Parathyroid adenoma (tissue), 2 donors: ENCODE data around the gene IGF1R.

Source experiments
- H2AFZ ChIP-seq: fragments of 300-600 bp; sonication (generic); one replicate; pipeline ENCODE4 v1.7.0; 2017; ENCODE audit warnings: antibody characterized with exemption, mild to moderate bottlenecking
- H3K27ac ChIP-seq: fragments of 300-600 bp; sonication (generic); one replicate; pipeline ENCODE4 v1.7.0; 2017
- H3K27me3 ChIP-seq: fragments of 300-600 bp; sonication (generic); one replicate; pipeline ENCODE4 v1.7.0; 2017; ENCODE audit warnings: low read length; ENCODE audit not compliant: control insufficient read depth, insufficient read depth
- H3K36me3 ChIP-seq: fragments of 300-600 bp; sonication (generic); one replicate; pipeline ENCODE4 v1.7.0; 2017; ENCODE audit warnings: low read length; ENCODE audit not compliant: control insufficient read depth, insufficient read depth
- H3K4me1 ChIP-seq: fragments of 300-600 bp; sonication (generic); one replicate; pipeline ENCODE4 v1.7.0; 2017; ENCODE audit warnings: control low read depth
- H3K4me2 ChIP-seq: fragments of 300-600 bp; sonication (generic); one replicate; pipeline ENCODE4 v1.7.0; 2017; ENCODE audit warnings: low read length
- H3K4me3 ChIP-seq: fragments of 300-600 bp; sonication (generic); one replicate; pipeline ENCODE4 v1.7.0; 2017; ENCODE audit warnings: low read depth, low read length
- H3K79me2 ChIP-seq: fragments of 300-600 bp; sonication (generic); one replicate; pipeline ENCODE4 v1.7.0; 2017; ENCODE audit warnings: control low read depth
- H3K9ac ChIP-seq: fragments of 300-600 bp; sonication (generic); one replicate; pipeline ENCODE4 v1.7.0; 2017; ENCODE audit warnings: mild to moderate bottlenecking
- H3K9me3 ChIP-seq: fragments of 300-600 bp; sonication (generic); one replicate; pipeline ENCODE4 v1.7.0; 2017; ENCODE audit warnings: low read length; ENCODE audit not compliant: control insufficient read depth
- TF ChIP-seq, protein P1 (sequence below): fragments of 300-600 bp; sonication (generic); IDR thresholded peaks from one replicate; pipeline ENCODE4 v1.7.0; 2017; ENCODE audit warnings: antibody characterized with exemption, mild to moderate bottlenecking
- donor health status: primary hyperparathyroidism.

The IGF1R gene

DNA sequence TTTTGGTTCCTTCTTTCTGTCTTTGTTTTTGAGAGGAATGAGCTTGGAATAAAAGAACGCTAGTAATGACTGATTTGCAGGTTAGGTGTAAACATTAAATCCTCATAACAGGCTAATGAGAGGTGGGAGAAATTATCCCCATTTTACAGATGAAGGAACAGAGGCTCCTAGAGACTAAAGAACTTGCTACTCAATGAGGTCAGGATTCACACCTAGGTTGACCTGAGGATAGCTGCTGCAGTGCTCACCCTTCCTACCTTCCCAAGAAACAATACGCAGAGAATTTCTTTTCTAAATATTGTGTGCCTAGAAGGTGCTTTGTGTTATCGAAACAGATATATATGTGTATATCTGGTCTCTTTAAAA lies 106.3 kb downstream of the IGF1R start:
- no peaks in the 10 kb centered on the region for H3K36me3 ChIP-seq
- no peaks in the 10 kb centered on the region for H3K27me3 ChIP-seq
- H3K4me1 ChIP-seq = no peaks in the 10 kb centered on the region
- no peak overlapping the region for H3K4me3 ChIP-seq
- H3K9me3 ChIP-seq = no peaks in the 10 kb centered on the region
- no peak overlapping the region for H2AFZ ChIP-seq
- no peak overlapping the region for H3K9ac ChIP-seq
- no peaks in the 10 kb centered on the region for H3K79me2 ChIP-seq
- H3K4me2 ChIP-seq = no peak overlapping the region
- TF ChIP-seq, protein P1, sequence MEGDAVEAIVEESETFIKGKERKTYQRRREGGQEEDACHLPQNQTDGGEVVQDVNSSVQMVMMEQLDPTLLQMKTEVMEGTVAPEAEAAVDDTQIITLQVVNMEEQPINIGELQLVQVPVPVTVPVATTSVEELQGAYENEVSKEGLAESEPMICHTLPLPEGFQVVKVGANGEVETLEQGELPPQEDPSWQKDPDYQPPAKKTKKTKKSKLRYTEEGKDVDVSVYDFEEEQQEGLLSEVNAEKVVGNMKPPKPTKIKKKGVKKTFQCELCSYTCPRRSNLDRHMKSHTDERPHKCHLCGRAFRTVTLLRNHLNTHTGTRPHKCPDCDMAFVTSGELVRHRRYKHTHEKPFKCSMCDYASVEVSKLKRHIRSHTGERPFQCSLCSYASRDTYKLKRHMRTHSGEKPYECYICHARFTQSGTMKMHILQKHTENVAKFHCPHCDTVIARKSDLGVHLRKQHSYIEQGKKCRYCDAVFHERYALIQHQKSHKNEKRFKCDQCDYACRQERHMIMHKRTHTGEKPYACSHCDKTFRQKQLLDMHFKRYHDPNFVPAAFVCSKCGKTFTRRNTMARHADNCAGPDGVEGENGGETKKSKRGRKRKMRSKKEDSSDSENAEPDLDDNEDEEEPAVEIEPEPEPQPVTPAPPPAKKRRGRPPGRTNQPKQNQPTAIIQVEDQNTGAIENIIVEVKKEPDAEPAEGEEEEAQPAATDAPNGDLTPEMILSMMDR = no peak
- no peak overlapping the region for H3K27ac ChIP-seq

GRCh38 chr15:98755138-98755537 lies 106.8 kb downstream of the IGF1R start:
- Histone ChIP-seq H3K27ac (no peak overlapping the region), H2AFZ (no peak overlapping the region), H3K4me2 (no peak overlapping the region), H3K9ac (no peak overlapping the region), H3K79me2 (no peaks in the 10 kb centered on the region), H3K4me3 (no peak overlapping the region), H3K36me3 (no peaks in the 10 kb centered on the region), H3K27me3 (no peaks in the 10 kb centered on the region), H3K9me3 (no peaks in the 10 kb centered on the region), H3K4me1 (no peaks in the 10 kb centered on the region)
- TF ChIP-seq, protein P1 = no peak

DNA sequence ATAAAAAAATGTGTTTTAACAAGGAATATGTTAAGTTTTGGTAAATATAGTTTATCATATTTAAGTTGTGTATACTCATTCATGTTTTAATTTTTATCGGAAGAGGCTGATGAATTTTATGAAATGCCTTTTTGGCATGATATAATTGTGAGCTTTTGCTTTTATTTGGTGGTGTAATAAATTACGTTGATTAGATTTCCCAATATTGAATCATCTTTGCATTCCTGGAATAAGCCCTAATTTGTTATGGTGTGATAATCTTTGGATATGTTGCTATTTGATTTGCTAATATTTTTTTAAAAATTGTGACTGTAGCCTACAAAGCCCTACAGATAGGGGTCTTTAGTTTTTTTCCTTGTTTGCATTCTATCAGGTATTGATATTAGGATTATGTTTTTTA lies 107.4 kb downstream of the IGF1R start:
- Histone ChIP-seq H3K4me3 (no peak overlapping the region), H3K4me2 (no peak overlapping the region), H3K27me3 (no peaks in the 10 kb centered on the region), H3K4me1 (no peaks in the 10 kb centered on the region), H3K36me3 (no peaks in the 10 kb centered on the region), H3K9ac (no peak overlapping the region), H3K9me3 (no peaks in the 10 kb centered on the region), H2AFZ (no peak overlapping the region), H3K27ac (no peak overlapping the region), H3K79me2 (no peaks in the 10 kb centered on the region)
- TF ChIP-seq, protein P1 = no peak

DNA sequence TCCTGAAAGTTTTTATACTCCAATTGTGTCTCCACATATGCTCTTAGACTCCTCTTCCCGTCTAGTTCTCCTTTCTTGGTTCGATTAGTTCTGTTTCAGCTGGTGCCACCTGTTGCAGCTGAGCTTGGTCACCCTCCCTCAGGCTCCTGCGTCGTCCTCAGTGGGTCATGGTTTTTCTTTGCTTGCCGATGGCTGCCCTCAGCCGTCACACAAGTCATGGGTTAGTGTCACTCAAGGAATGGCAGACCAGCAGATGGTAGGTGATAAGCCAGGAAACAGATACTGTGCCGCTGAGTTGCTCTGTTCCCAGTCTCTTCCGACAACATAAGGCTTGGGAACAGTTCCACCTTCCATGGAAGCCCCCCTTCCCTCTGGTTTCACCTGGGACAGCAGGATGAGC lies 109.9 kb downstream of the IGF1R start:
- Histone ChIP-seq H3K9ac (no peak overlapping the region), H2AFZ (no peak overlapping the region), H3K9me3 (no peaks in the 10 kb centered on the region), H3K27me3 (no peaks in the 10 kb centered on the region), H3K27ac (no peak overlapping the region), H3K4me2 (no peak overlapping the region), H3K79me2 (no peaks in the 10 kb centered on the region), H3K36me3 (no peaks in the 10 kb centered on the region), H3K4me1 (no peaks in the 10 kb centered on the region), H3K4me3 (no peak overlapping the region)
- TF ChIP-seq, protein P1 = no peak

DNA sequence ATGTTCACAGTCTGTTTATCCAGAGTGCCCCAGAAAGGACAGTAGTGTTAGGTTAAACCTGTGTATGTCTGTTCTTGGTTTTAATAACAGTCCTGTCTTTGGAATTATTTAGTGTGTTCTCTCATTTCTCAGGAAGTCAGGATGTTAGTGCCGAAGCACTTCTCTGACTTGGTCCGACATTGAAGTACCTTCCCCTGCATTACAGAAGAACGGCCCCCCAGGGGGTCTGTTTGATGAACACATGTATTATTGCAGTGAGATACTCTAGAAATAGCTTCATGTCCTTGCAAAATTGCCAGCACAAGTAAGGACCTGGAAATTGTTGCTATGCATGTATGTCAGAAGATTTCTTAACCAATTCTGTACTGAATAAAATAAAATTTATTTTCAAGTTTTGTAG lies 110.9 kb downstream of the IGF1R start:
- H3K27ac ChIP-seq = no peak overlapping the region
- no peak overlapping the region for H3K4me3 ChIP-seq
- H3K79me2 ChIP-seq = no peaks in the 10 kb centered on the region
- H3K4me2 ChIP-seq = no peak overlapping the region
- TF ChIP-seq, protein P1 = no peak
- no peaks in the 10 kb centered on the region for H3K36me3 ChIP-seq
- no peaks in the 10 kb centered on the region for H3K9me3 ChIP-seq
- H3K9ac ChIP-seq = no peak overlapping the region
- no peaks in the 10 kb centered on the region for H3K4me1 ChIP-seq
- no peaks in the 10 kb centered on the region for H3K27me3 ChIP-seq
- H2AFZ ChIP-seq = no peak overlapping the region
